ENCODE data around the gene RAB43.
"Not testable (repeated sequence)": the region's sequence is repeated elsewhere in the genome, so short reads cannot be mapped to it uniquely, and the experiment has no call there.

The RAB43 gene

GRCh38 chr3:129077222-129077621 lies 44.4 kb downstream of the RAB43 start:
- Histone ChIP-seq H3K4me3 (no peak overlapping the region), H3K36me3 (no peaks in the 10 kb centered on the region), H3K9me3 (no peaks in the 10 kb centered on the region), H3K27me3 (no peaks in the 10 kb centered on the region), H3K4me1 (peaks cover 0 to 10% (median 0%) of the 10 kb centered on the region in 4 donors), H3K27ac (peak overlapping the region; percentile 17 to 43)
- DNase-seq = no peak
- no peak for TF ChIP-seq CTCF (IDR thresholded peaks at IDR 0.05)
- intact Hi-C loops (cut with DNase I; ENCODE audit: low total_unique reads) = no loop called here

- no peak for TF ChIP-seq CTCF (IDR thresholded peaks at IDR 0.05)
- no peak overlapping the region for H3K4me3 ChIP-seq
- H3K36me3 ChIP-seq = no peaks in the 10 kb centered on the region
- peaks cover 0 to 14% (median 6%) of the 10 kb centered on the region in 4 donors for H3K4me1 ChIP-seq
- H3K27ac ChIP-seq = peak overlapping the region in 1 of 2 donors; percentile 36
- intact Hi-C loops (cut with DNase I; ENCODE audit: low total_unique reads) = no loop called here
- no peak for DNase-seq
- H3K27me3 ChIP-seq = no peaks in the 10 kb centered on the region
- no peaks in the 10 kb centered on the region for H3K9me3 ChIP-seq
These were observed 51.3 kb downstream of the RAB43 start for GRCh38 chr3:129070086-129070885.

GRCh38 chr3:129069313-129070085 lies 52.1 kb downstream of the RAB43 start:
- H3K9me3 ChIP-seq; H3K27me3 ChIP-seq; H3K4me3 ChIP-seq; DNase-seq; intact Hi-C loops (cut with DNase I; ENCODE audit: low total_unique reads); H3K36me3 ChIP-seq: not testable (repeated sequence)
- H3K4me1 ChIP-seq = peaks cover 0 to 14% (median 6%) of the 10 kb centered on the region in 4 donors
- H3K27ac ChIP-seq = peak overlapping the region in 1 of 2 donors; percentile 48

- peak overlapping the region; percentile 41 to 48 for H3K27ac ChIP-seq
- H3K4me1 ChIP-seq = peaks cover 0 to 14% (median 6%) of the 10 kb centered on the region in 4 donors
- no peaks in the 10 kb centered on the region for H3K27me3 ChIP-seq
- no peak for TF ChIP-seq CTCF (IDR thresholded peaks at IDR 0.05)
- no peak for DNase-seq
- H3K4me3 ChIP-seq = peak overlapping the region; percentile 37 to 46
- no peaks in the 10 kb centered on the region for H3K36me3 ChIP-seq
- no peaks in the 10 kb centered on the region for H3K9me3 ChIP-seq
- intact Hi-C loops (cut with DNase I; ENCODE audit: low total_unique reads) = no loop called here
These were observed 53.2 kb downstream of the RAB43 start for GRCh38 chr3:129068291-129068886.

GRCh38 chr3:129067719-129068118 lies 53.9 kb downstream of the RAB43 start:
- not testable (repeated sequence) for H3K27ac ChIP-seq

GRCh38 chr3:129065720-129066073 lies 55.9 kb downstream of the RAB43 start:
- no peak overlapping the region for H3K27ac ChIP-seq
- TF ChIP-seq CTCF (IDR thresholded peaks at IDR 0.05) = no peak
- DNase-seq = no peak
- no peak overlapping the region for H3K4me3 ChIP-seq
- H3K9me3 ChIP-seq = no peaks in the 10 kb centered on the region
- no peaks in the 10 kb centered on the region for H3K27me3 ChIP-seq
- H3K36me3 ChIP-seq = no peaks in the 10 kb centered on the region
- intact Hi-C loops (cut with DNase I; ENCODE audit: low total_unique reads) = no loop called here
- peaks cover 0 to 14% (median 6%) of the 10 kb centered on the region in 4 donors for H3K4me1 ChIP-seq

More at GRCh38 chr3:129067719-129068118, 53.9 kb downstream of the RAB43 start:
- H3K36me3 ChIP-seq; H3K9me3 ChIP-seq; DNase-seq; H3K4me3 ChIP-seq; intact Hi-C loops (cut with DNase I; ENCODE audit: low total_unique reads); H3K27me3 ChIP-seq: not testable (repeated sequence)
- H3K4me1 ChIP-seq = peaks cover 0 to 14% (median 6%) of the 10 kb centered on the region in 4 donors
